Hypothalamus (tissue), 51 donors: ENCODE measurements around the gene CCDC177.

Source experiments
- DNase-seq, 51 donors: peaks; one replicate each; lab custom pipeline; 2025; lab: John Stamatoyannopoulos, UW

CCDC177 gene

DNA sequence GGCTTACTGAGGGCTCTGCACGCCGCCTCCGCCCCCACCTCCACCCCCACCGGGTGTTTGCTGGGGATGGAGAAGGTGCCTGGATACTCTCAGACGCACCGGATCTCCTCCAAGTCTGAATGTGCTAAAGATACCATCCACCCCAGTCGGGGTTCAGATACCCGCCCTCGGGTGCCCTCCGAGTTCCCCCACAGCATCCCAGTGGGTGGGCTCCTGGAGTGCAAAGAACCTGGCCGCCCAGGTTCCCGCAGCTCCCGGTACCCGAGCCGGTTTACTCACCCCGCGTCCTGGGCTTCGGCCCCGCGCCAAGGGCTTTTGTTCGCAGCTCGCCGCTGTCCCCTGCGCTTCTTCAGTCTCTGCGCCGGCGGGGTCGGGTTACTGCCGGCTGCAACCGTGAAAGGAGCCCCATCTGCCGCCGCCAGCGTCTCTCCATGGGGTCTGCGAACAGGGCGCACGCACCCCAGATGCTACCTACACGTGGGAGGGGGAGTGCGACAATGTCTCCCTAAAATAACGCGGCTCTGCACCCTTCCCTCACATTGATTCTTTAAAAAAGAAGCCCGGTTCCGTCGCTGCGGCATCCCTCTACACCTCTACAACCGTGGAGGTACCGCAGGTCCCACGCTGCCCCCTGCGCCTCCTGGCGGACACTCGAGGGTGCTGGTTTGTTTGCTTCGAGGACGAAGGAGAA lies at the start of gene CCDC177:
CCDC177 (minus strand) TSS at position 609 of the 691 bp plus-strand sequence. CDS start 1,249 bp downstream, outside the sequence.
- DNase-seq: peak in 27 of 51 donors; percentile 7 to 71 (median 26)

DNA sequence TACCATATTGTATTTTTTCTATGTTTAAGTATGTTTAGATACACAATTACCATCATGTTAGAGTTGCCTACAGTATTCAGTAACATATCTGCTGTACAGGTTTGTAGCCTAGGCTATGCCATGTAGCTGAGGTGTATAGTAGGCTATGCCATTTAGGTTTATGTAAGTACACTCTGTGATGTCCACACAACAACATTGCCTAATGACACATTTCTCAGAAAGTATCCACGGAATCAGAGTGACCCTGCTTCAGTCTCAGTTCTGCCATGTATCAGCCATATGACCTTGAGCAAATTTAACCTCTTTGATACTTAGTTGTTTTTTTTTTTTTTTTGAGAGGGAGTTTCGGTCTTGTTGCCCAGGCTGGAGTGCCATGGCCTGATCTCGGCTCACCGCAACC lies 49.5 kb upstream of the CCDC177 start:
- DNase-seq: no peak

DNA sequence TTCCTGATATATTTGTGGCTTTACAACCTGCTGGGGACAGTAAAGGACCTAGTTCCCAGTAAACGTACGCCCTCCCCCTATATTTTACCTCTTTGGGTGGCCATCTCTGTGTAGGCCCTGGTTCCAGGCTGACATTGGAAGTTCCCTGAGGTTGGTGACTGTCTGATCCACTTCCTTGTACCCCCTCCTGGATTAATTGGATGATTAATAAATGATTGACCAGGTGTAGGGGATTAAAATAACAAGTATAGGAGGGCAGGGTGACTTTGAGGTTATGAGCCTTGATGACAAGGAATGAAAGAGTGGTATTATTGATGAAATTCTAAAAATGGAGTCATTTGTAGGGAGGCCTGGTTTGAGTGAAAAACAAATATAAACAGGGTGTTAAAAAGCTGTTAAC lies 46.3 kb upstream of the CCDC177 start:
- no peak for DNase-seq

DNA sequence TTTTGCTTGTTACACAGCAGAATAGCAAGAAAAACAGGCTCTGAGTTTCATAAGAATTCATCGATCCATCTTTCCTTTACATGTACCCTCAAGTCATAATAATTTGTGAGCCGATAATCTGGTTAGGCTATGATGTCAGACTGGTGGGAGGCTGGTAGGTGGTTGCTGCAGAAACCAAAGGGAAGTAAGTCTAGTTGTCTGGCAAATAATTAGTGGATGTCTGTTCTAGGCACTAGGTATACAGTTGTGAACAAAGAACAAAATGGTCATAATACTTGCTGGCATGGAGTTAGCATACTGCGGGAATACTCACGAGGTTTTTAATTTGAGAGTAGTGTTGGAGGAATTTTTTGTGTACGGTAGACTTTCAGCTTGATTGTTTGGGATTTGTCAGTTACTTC lies 45.5 kb upstream of the CCDC177 start:
- DNase-seq: no peak

DNA sequence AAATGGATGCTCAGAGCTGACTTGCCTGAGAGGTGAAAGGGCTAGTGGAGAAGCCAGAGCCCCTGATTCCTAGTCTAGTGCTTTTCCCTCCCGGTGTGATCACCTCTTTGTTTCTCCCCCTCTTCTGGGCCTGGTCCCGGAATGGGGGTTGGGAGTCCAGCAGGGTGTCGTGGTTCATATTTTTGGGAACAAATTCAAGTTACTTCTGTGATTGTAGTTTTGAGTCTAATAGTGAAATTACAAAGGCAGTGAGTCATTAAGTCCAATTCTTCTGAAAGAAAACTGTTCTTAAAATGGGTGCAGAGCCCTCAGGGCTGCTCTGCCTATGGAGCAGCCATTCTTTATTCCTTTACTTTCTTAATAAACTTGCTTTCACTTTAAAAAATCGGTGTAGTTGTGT lies 44.3 kb upstream of the CCDC177 start:
- DNase-seq: no peak

DNA sequence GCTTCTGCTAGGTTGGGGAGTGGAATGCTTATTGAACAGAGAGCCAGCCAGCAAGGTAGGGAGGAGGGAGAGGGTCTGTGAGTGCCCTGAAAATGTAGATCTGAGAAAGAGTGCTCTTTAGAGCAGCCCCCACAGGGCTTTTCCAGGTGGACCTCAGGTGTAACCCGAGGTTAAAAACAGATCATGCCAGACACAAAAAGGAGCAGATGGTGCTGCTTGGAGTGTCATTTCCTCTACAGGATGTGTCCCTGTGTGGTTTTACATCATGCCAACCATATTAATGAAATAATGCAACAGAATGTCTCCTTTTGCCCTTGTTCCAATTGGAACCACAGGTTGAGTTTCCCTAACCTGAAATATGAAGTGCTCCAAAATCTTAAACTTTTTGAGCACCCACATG lies 43.1 kb upstream of the CCDC177 start:
- no peak for DNase-seq

DNA sequence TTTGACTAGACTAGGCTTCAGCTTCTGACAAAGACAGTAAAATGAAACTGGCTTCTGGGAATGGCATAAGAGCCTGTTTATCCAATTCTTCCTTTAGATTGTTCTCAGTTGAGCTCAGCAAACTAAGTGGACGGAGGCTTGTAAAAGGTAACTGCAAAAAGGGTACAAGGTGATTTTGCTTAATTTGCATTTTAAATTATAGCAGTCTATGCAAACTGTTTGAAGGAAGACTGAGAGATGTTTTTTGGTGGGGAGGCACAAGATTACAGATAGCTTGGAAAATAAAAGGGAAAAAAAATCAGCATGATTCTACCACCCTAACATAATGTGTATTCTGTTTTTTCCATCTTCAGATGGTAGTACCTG lies 41.7 kb upstream of the CCDC177 start:
- DNase-seq: no peak

DNA sequence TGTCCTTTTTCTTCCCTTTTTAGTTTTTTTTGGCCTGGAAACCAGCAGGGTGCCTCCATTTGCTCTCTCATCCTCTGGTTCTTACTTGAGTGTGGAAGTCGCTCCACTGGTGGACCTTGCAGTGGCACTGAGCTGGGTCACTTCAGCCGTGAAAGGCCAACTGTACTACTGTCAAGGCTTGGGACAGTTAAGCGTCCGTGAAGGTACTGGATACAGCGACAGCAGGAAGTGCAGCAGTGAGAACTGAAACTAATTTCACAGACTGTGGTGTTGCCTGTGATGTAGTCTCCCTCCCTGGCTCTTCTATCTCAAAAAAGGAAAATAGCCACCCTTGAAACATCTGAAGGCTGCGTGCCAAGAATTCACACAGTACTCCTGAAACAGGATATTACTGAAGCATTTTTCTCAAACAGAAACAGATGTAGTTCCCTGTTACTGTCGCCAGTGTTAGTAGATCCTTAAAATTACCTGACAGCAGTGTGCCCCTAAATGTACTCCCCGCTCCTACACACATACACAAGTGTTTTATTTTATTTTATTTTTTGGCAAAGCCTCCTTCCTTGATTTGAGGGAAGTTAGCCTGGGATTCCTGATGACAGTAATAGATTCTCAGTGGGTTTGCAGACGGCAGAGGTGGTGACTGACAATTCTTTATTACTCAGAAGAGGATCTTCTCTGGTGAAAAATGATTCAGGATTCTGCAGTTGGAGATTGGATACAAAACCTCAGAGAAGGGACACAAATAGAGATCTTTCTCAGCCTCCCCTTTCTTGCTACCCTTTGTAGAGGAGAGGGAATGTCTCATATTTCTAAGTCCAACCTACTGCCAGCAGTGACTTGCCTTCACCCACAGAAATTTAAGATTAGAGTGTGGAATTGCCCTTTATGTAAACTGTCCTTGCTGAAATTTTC lies 41.1 kb upstream of the CCDC177 start:
- DNase-seq: peak in 15 of 51 donors; percentile 4 to 53 (median 23)

DNA sequence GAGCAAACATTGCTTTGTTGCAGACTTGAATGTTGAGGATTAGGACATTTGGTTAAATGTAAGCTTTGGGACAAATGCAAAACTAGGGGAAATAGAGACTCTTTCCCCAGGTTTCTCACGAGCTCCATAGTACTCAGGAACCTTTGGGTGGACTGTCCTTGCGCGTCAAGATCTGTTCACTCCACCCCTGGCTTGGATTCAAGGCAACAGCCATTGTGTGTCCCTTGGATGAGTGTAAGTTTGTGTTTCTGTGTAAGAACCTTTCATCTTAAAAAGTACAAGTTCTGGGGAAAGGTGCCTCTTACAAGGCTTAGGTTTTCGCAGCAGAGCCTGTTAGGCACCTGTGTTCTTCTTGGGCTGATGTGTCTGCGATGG lies 40.4 kb upstream of the CCDC177 start:
- no peak for DNase-seq

DNA sequence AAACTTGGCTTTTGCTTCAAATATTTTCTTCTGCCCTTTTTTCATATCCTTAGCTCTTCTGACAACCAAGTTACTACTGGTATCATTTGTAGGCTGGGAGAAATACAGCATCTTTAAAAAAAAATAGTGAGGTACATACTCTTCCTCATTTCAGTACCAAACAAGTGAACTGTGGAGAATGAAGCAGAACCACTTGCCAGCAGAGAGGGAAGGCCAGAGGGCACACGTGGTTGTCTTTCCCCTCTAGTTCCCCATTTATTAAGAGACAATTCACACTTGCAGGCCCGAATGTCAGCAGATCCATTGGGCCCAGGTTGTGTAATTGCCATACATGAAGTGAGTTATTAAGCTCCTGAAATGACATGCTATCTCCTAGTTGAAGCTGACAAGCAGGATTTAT lies 39.9 kb upstream of the CCDC177 start:
- peak in 11 of 51 donors; percentile 4 to 28 (median 15) for DNase-seq

DNA sequence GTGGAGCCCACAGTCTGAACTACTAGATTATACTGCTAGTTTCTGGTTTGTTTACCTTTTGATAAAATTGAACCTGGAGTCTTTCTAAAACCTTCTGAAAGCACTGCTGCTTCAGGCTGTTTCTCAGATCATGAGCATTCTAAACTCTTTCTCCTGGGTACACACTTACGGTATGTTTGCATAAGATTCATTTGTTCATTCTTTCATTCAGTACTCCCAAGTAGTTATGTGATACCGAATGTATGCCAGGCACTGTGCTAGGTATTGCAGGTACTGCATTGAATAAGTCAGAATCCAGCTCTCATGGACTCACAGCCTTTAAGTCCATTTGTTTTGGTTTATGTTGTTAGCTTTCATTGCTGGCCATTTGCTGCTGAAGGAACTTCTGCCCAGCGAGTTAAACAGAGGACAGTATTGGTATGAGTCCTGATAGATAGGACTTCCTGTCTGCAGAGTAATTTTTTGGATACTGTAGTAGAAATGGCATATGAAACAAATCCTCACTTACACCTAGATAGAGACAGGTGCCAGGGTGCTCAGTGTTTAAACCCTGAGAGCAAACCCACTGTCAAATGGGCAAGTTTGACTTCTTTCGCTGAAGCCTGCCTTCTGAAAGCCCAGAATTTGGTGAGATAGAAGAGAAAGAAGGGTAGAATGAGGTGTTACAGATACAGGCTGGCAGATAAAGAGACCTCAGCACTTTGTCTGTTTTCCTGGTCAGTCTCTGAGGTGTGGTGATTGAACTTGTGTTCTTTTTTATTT lies 38.8 kb upstream of the CCDC177 start:
- DNase-seq: no peak

DNA sequence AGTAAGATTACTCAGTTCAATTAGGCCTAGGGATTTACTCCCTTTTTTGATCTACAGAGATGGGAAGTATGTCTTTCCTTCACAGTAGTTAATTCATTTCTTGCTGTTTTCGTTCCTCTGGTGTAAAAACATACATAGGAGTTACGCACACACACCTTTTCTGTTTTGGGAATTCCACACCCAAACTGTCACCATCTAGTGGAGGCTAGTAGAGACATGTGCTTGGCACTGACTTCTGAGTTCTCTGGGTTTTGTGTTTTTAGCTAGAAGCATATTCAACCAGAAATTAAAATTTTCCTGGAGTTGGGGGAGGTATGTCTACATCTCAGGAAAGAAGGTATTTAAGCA lies 38.1 kb upstream of the CCDC177 start:
- peak in 1 of 51 donors; percentile 41 for DNase-seq

DNA sequence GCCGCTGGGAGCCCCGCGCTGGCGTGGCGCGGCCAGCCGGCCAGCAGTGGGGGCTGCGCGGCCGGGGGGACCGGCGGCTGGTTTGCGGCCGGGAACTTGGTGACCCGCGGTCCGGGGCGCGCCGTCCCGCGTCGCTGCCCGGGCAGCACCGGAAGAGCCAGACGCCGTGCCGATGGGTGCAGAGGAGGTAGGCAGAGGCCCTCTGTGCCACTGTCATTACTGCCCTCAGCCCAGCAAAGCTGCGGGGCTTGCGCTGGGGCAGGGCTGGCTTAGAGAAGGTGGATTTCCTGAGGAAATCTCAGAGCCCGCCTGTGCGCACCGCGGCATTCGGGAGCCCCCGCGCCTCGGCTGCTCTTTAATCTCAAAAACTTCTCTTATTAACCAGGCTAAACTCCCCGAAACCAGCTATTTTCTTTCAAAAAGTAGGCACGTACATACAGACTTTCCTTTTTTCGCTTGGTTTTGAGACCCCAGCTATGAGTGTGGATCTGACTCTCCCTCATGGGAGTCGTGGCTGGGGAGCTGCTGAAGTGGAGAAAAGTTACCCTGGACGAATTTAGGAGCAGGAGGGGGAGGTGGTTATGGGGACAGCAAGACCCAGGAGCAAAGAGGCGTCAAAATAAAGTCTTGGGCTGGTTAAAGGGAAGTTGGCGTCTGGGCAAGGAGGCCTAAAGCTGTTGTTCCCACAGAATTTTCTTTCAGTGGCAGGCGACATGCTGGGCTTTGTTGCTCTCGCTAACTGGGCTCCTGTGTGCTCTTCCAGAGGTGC lies 37.5 kb upstream of the CCDC177 start:
- DNase-seq: peak in 12 of 51 donors; percentile 19 to 67 (median 42)

DNA sequence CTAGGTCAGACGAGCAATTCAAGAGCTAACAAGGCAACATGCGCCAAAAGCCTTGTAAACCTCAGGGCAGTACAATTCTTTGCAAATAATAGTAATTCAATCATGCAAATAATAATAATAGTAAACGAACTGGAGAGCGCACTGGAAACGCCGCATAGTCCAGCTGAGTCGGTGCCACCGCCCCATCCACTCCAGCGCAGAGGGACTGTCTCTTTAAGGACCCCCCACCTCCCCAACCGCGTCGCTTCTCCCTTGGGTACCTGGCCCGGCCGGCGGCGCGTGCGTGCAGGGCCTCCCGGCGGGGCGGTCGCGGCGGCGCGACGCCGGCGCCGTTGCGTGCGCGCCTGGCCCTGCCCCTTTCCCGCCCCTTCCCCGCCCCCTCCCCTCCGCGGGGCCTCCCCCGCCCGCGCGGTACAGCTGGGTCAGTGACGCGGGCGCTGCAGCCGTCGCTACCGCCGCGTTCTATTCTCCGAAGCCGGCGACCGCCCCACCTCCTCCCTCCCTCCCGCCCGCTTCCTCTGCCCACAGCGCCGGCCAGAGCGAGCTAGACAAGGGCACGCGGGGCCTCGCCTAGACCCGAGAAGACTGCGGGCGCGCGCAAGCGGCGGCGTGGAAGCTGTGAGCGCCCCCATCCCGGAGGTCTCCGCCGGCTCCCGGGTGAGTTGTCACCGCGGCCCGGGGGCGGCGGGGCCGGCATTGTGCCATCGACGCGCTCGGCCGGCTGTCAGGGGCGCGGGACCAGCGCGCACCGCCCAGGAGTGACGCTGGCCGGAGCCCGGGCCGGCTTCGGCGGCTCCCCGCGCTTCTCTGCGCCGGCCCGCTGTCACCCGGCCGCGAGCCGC lies 36.7 kb upstream of the CCDC177 start, which contains the start of gene SUSD6:
SUSD6 (plus strand) TSS at position 425 of the 842 bp plus-strand sequence. CDS start 46,997 bp downstream, outside the sequence.
- DNase-seq: peak; percentile 42 to 97 (median 91)

DNA sequence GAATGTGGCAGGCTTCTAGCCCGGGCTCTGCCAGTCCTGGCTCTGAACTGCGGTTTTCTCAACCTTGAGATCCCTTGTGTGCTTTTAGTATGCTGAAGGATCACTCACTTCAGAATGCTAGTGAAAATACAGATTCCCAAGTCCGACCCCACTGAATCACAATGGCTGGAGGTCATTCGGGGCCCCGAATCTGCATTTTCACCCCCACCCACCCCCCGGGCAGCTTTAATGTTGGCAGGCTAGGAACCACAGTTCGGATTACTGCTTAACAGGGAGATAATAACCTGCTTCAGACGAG lies 36.2 kb upstream of the CCDC177 start:
- no peak for DNase-seq

DNA sequence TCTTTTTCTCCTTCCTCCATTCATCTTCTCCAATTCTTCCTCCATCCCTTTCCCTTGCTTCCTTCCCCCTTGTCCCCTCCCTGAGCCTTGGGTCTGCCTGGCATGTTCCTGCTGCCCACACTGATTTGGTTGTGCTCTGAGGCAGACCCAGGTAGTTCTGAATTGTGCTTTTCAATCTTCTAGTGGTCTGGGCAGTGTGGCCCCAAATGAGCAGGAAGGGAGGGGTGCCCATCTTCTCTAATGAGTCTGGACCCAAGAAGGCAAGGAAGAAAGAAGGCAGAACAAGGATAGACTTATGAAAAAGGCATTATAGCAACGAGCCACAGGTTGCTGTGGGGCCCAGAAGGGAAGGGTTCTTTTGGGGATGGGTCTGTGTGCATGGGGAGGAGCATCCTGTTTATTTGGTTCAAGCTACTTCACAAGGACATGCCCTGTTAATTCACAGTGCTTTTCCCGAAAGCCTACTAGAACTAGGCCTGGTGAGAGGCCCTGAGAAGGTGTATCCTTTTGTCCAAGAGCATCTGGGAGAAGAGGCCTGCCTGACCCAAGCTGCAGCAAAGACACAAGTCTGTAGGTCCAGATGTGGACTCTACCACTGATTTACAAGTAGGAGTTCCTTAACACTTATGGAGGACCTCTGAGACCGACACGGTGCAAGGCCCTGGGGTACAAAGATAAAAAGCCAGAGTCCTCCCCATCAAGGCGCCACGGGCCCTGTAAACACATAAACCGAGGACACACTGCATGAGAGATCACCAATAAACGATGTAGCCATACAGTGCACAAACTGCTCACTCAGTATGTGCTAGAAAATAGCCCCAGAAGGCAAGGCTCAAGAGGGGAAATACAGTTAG lies 35.6 kb upstream of the CCDC177 start:
- peak in 3 of 51 donors; percentile 26 to 52 (median 40) for DNase-seq

DNA sequence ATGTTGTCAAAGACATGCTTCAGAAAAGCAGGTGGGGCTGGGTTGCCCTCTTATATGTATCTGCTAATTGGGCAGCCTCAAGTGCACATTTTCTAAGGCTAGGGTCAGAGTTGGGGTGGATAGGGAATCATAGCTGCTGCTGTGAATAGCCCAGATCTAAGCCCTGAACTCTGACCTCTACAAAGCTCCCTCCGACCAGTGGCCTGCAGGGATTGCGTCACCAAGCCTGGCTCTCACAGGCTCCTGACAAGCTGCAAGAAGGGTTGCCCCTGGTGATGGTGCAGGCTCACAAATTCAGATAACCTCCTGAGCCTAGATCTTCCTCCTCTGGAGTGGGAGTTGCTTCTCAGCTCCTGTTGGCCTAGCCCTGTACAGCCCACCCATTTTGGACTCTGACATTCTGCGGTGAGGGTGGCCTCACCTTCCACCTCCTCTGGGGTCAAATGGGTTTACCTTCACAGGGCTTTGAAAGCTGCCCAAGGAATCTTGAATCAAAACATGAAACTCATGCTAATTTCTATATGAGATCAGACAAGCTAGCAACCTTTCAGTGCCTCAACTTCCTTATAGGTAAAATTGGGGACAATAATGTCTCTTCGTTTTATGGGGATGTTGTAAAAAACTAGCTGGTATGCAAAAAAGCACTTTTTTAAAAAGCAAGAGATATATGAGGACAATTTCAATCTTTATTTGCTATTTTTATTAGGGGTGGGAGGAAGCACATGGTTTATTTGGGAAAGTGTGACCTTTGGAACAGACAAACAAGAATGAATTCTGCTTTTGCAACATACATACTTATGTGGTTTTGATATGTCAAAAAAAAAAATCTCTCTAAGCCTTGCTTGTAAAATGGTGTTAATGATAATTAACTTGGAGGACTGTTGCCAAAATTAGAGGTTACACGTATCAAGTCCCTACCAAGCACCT lies 31.9 kb upstream of the CCDC177 start:
- no peak for DNase-seq

DNA sequence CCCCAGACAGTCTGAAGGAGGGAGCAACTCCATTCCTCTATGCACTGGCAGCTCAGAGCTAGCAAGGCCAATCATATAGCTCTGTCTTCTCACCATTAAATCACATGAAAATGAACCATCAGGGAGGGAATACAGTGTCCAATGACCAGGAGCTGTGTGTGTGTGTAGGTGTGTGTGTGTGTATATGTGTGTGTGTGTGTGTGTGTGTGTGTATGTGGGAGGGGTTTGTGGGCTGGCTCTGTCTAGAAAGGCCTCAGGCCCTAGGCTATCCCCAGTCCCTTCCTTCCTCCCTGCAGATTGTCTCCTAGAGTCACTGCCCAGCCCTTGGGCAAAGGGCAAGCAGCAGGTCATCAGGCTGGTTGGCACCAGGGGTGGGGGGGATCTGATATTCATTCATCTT lies 31.1 kb upstream of the CCDC177 start:
- no peak for DNase-seq
